Suprapubic skin (tissue), 4 donors: ENCODE data around the gene DIMT1.

Experiments
- CTCF ChIP-seq, 2 donors: fragments of 200-600 bp in 1 of 2; fragments of 450-650 bp in 1 of 2; sonication (generic) in 1 of 2; IDR thresholded peaks; one replicate each; pipeline ENCODE4 v1.5.1; 2016 to 2019; ENCODE audit warnings: antibody characterized with exemption in 2 of 2, mild to moderate bottlenecking in 1 of 2, moderate library complexity in 1 of 2
- EP300 ChIP-seq: sonication (generic); formaldehyde crosslinking; IDR thresholded peaks from one replicate; pipeline ENCODE4 v1.6.1; 2017; ENCODE audit warnings: antibody characterized with exemption
- POLR2A ChIP-seq, 2 donors: fragments of 450-650 bp; IDR thresholded peaks; one replicate each; pipeline ENCODE4 v1.6.1; 2017; ENCODE audit warnings: antibody characterized with exemption in 2 of 2, mild to moderate bottlenecking in 2 of 2, moderate library complexity in 2 of 2
- POLR2AphosphoS5 ChIP-seq, 3 donors: sonication (generic); formaldehyde crosslinking; IDR thresholded peaks; one replicate each; pipeline ENCODE4 v1.6.1; 2017; ENCODE audit warnings: antibody characterized with exemption in 3 of 3

DNA sequence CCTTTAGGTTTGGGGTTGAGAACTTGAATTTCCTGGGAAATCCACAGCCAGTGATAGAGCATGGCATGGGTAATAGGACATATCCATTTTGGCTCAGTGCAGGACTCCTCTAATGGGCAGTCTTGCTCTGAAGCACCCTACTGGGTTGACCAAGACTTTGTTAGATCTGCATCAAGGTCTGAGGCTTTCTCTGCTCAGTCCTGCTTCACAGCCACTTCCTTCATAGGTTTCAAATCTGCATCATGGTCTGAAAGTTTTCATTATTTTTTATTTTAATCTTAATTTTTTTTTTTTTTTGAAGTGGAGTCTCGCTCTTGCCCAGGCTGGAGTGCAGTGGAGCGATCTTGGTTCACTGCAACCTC lies 61.2 kb downstream of the DIMT1 start:
- TF ChIP-seq CTCF (IDR thresholded peaks at IDR 0.05): no peak
- TF ChIP-seq POLR2A (IDR thresholded peaks at IDR 0.05): no peak
- TF ChIP-seq EP300: no peak
- TF ChIP-seq POLR2AphosphoS5 (IDR thresholded peaks at IDR 0.05): no peak
